HPDE6-E6E7 (cell line): Measurements from ENCODE around the gene PACS1.
"Not testable (repeated sequence)": the region's sequence is repeated elsewhere in the genome, so short reads cannot be mapped to it uniquely, and the experiment has no call there.

Experiments used
- DNase-seq: peaks from one replicate; pipeline ENCODE4 v3.0.0; 2011; ENCODE audit warnings: missing footprints; ENCODE audit errors: extremely low spot score

Gene PACS1

GRCh38 chr11:66277064-66277463 is 207.0 kb downstream of the PACS1 start:
- DNase-seq: not testable (repeated sequence)

DNA sequence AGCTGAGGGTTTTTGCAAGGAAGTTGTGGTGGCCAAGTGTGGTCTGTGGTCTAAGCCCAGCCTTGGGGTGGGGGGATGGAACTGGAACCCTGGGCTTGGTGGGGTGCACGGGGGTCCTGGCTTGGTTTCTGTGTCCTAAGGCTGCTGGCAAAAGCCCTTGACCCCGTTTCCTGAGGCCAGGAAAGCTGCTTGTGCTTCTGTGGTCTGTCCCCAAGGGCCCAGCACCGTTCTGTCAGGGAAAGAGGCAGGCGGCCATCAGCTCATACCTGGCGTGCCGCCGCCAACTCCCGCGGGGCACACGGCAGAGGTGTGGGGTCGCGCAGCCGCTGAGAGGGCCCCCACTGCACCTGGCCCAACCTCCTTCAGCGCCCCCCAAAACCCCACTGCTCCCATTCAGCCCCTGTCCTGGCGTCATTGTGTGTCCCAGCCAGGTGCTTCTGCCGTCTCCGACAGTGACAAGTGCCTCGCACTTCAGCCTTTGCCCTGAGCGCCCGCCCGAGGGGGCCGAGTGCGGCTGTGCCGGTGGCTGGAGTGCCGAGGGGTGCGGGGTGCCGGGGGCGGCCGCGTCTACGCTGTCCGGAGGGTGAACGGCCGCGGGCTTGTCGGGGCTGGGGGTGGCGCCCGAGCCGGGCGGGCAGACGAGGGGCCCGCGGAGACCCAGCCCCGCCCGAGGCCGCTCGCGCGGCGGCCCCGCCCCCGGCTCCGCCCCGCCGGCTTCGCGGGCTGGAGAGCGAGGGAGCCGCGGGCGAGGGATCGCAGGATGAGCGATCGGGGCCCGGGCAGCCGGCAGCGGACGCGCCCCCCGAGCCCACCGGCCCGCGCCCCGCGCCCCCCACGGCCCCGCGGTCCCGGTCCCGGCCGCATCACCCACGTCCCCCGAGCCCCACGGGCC is 207.6 kb downstream of the PACS1 start, which contains the start of gene CNIH2:
Gene CNIH2 (plus strand): TSS at position 705 of the 892 bp plus-strand sequence. CDS start 282 bp downstream, outside the sequence.
- no peak for DNase-seq

DNA sequence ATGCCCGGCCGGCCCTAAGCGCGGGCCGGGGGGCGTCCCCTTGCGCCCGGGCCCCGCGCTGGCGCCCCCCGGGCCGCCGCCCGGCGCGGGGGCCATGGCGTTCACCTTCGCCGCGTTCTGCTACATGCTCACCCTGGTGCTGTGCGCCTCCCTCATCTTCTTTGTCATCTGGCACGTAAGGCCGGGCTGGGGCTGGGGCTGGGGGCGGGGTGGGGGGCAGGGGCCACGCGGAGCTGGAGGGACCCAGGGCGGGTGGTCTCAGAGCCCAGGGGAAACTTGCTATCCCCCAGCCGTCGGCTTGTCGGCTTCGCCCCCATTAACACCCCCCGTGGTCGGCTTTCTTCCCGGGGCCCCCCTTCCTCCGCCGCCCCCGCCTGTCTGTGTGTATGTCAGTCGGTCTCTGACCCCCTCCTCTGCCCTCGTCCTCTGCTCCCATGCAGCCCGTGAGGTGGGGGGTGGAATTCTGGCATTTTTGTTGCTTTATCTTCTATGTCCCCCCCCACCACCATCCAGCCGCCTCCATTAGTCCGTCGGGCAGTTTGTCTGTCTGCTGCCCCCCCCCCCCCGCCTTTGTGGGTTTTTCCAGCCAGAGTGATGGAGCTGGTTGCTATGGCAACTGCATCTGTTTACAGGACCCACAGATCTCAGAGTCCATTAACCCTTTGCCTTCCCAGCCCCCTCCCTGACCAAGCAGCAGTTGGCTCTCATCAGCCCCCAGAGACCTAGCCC is 208.5 kb downstream of the PACS1 start:
- DNase-seq: no peak

DNA sequence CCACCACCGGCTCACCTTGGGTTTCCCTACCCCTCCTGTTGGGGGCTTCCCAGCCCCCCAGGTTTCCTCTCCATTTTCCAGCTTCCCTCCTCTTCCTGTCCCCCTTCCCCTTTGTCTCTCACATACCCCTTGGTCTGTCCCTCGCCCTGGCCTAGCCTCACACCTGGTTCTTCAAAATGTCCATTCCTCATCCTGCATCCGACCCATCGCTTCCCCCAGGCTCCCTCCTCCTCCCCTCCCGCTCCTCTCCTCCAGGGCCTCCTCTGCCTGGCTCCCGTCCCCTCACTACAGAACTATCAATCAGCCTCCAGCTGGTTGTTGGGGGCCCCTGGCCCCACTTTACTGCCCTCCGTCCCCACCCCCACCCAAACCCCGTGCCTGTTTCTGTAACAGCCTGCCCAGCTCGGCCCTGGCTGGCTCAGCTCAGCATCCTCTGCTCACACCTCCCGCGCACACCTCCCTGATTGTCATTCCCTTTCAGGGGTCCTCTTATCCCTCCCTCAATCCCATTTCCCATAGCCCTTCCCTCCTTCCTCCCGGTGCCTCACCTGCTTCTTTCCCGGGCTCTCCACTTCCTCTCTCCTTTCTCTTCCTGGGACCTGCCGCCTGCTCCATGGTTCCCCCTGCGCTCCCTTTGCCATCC is 209.1 kb downstream of the PACS1 start:
- DNase-seq: no peak

DNA sequence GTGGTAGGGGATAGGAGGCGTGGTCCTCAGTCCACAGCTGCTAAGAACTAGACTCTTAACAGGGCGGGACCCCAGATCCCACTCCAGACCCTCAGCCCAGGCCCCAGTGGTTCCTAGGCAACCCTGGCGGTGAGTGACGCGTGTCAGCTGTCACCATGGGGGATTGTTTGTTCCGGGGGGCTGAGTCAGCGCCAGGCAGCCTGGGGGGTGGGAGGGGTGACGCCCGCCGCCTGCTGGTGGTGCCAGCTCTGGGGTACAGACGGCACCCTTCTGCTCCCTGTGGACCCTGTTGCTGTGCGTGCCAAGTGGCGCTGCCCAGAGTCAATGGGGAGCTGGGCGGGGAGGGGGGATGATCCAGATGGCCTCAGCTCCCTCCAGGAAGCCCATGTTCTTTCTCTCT is 210.4 kb downstream of the PACS1 start:
- no peak for DNase-seq

GRCh38 chr11:66281001-66281400 is 210.9 kb downstream of the PACS1 start:
- DNase-seq: no peak

DNA sequence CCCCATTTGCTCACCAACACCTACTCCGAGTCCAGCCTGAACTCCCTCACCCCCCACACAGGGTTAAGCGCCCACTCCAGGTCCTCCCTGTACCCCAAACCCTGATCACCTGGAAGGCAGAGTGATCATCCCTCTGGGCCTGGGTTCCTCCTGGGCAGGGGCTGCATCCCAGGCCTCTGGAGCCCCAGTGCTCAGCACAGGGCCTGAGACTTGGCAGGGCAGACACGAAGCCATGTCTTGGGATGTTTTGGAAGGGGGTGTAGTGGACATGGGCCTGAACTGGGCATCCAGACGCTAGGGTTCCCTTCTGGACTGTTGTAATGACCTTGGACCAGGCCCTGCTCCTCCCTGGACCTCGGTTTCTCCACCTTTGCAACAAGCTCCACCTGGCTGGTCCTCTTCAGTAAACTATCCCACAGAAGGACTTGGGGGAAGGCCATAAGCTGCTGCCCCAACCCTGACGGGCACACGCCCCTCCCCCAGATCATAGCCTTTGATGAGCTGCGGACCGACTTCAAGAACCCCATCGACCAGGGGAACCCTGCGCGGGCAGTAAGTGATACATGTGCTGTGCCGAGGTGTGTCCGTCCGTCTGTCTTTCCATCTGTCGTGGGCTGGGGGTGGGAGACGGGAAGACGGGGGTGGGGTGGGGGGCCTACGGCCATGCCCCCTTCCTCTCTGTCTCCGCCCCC is 211.8 kb downstream of the PACS1 start:
- DNase-seq: no peak

DNA sequence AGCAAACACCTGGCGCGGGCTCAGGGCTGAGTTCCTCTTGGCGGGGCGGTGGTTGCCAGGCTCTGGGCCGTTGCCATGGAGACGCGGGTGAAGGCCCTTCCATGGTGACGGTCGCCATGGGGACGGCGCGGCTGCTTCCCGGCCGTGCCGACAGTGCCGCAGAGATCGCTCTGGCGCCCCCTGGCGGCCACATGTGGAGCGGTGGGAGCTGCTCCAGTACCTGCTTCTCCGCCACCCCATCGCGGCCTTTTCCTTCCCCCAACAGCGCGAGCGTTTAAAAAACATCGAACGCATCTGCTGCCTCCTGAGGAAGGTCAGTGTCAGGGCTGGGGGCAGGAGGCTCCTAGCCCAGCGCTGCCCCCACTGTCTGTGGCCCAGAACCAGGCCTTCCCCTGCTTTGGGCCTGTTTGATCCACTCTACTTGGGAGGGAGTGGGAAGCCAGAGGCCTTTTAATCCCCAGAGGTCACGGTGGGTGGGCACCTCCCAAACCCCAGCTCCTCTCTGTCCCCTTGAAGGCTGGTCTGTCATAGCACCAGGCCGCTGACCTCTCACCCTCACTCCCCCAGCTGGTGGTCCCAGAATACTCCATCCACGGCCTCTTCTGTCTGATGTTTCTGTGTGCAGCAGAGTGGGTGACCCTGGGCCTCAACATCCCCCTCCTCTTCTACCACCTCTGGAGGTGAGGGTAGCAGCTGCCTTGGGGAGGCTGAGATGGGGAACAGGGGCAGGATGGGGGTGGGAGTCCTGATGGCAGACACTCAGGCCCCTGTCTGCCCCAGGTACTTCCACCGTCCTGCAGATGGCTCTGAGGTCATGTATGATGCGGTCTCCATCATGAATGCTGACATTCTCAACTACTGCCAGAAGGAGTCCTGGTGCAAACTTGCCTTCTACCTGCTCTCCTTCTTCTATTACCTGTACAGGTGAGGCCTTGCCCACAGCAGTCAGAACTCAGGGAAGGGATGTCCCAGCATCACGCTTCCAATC is 212.7 kb downstream of the PACS1 start:
- DNase-seq: peak; percentile 86

DNA sequence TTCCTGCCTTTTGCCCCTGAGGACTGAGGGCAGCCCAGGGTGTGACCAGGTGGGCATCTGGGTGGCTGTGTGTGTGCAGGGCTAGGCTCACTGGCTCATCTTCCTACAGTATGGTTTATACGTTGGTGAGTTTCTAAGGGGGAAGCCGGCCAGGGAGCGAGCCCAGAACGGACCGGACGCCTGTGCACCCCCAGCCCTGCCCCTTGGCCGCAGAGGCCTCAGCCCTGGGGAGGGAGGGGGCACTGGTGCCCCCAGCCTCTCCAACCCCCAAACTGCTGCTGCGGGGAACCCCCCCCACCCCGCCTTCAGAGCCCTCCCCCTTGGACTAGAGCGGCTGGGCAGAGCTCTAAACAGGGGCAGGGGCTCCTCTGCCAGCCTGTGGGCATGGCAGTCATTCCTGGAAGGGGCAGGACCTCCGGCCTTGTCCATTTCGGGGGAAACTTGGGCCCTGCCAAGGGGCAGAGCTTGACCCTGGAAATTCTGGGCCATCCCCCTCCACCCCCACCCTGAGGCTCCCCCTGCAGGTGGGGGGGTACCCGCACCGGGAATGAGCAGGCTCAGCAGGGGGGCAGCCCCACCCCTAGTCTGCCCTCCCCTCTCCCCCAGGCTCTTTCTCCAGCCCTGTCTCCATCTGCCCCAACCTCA is 213.5 kb downstream of the PACS1 start:
- no peak for DNase-seq

DNA sequence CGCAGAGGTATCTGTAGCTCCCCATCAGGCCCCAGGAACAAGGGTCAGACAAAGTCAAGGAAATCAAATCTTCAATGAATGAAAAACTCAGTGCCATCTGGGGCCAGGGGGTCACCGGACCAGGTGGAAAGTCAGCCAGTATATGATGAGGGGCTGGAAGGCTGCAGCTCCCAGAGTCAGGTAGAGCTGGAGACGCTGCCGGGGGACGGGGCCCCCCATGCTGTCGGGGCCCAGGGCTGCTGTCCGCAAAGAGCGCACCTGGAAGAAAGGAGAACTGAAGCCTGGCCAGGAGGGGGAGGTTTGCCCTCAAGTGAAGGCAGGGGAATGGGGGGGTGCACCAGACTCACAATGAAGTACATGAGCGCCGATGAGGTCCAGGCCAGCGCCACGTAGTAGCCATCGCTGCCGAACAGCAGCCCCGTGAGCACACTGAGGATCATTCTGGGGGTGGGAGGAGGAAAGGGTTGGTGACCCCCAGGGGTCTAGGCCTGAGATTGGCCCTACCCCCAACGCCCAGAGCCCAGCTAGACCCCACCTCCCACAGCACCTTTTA is 214.5 kb downstream of the PACS1 start:
- DNase-seq: no peak

GRCh38 chr11:66285250-66285947 is 215.3 kb downstream of the PACS1 start:
- no peak for DNase-seq

DNA sequence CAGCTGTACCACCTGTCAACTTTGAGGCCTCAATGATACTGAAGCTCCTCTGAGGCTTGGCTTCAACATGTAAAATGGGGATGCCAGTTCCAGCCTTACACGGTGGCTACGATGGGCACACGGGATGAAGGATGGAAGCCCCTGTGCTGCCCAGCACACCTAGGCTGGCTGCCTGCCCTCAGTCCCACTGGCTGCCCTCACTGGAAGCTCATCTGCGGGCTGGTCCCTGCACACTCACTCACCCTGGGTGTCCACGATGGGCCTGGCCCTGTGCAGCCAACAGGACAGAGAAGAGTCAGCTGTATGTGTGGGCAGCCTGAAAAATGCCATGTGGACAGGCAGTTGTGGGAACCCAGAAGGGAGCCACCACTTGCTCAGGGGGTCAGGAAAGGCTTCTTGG is 216.6 kb downstream of the PACS1 start:
- no peak for DNase-seq

DNA sequence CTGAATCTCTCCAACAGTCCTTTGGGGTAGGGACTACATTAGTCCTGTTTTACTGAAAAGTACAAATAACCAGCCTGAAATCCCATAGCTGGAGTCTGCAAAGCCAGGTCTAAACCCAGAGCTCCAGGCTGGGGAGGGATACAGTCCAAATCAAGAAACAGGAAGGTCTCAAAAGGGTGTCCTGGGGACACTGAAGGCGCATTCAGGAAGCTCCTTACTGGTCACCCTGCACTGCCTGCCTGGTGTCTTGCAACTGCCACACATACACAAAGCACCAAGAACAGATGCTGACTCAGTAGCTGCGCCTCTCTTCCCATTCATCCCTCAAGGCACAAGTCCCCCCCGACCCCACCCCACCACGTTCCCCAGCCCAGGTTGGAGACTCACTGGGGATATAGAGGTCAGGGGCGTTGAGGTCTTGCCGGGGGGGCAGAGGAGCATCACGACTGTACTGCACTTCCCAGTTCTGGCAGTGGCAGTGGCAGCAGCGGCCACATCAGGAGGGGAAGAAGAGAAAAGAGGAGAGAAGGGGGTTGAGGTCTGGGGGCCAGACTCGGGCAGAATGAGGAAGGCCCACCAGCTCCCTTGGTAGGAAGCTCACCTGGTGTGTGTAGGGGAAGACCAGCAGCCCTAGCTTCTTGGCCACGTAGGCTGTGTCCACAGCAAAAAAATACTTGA is 217.3 kb downstream of the PACS1 start:
- DNase-seq: no peak

DNA sequence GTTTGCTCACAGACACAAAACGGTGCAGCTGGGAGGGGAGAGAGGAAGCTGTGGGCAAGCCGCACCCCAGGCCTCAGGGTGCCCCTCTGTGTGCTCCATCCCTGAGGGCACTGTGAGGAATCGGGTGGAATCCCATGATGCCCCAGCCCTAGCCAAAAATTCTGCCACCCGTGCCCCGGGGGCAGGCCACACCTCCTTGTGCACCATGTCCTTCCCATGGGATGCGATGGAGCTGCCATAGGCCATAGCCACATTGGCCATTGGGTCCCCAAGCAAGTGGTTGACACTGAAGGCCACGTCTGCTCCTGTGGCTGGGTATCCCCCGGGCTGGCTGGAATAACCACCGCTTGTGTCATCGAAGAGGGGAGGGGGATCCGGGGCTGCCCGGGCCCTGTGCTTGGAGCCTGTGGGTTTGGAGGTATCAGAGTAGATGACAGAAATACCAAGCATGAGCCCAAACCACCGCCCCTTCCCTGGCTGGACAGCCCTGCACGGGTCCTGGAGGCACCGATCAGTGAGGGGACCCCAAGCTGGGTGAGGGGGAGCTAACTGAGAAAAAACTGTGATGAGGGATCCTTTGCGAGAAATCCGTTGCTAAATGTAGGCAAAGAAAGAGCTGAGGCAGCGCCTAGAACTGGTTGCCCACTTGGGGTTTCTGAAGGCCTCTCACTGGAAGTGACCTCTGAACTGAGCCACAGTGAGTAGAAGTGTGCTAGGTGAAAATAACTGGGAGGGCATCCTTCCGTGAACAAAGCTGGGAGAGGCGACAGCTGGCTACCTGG is 218.0 kb downstream of the PACS1 start:
- no peak for DNase-seq

DNA sequence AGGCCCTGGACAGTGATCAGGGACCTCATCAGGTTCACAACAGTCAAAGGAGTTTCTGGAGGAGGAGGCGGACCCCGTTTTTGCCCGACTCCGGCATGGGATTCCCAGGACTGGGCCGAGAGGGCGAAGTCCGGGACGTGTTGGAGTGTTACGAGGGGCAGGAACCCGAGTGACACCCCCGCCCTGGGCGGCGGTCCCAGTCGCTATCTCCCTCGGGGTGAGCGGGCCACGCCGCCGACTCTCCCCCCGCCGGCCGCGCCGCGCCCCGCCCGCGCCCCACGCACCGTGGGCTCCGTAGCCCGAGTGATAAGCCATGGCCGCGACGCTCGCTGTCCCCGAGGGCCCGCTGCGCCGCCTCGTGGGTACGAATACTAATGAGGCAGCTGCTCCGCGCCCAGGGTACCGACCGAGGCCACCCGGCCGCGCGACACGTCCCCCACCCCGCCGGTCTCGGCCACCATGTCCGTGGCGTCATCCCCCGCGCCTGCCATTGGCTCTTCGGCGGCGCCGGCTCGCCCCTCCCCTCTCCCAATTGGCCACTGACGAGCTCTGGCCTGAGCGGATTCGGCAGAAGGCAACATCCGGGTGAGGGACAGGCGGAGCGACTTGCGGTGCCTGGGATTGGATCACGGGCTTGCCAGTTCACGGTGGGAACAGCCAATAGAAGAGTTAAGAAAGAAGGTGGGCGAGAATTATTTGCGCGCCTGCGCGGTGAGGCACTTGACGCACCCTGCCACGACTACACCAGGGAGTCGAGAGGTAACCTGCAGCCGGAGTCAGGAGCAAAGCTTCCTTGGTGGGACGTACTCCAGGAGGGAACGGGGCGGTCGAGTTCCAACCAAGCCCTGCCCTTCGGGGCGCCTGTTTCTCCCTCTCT is 218.8 kb downstream of the PACS1 start, which contains the start of gene YIF1A:
Gene YIF1A (minus strand): TSS at position 473 of the 877 bp plus-strand sequence. CDS start 158 bp downstream, at position 315.
- peak; percentile 100 for DNase-seq

- DNase-seq: no peak
Observed at GRCh38 chr11:66289548-66290329, 219.7 kb downstream of the PACS1 start.
